ENCODE results near the gene SLC5A2.

DNA sequence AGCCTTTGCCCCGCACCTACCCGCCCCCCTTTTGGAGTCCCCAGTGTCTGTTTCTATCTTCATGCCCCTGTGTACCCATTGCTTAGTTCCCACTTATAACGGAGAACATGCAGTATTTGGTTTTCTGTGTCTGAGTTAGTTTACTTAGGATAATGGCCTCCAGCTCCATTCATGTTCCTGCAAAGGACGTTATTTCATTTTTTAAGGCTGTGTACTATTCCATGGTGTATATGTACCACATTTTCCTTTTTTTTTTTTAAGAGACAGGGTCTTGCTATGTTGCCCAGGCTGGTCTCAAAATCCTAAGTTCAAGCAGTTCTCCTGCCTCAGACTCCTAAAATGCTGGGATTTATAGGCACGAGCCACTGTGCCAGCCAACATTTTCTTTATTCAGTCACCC lies 15.1 kb upstream of the SLC5A2 start:
- TF ChIP-seq, protein P1, sequence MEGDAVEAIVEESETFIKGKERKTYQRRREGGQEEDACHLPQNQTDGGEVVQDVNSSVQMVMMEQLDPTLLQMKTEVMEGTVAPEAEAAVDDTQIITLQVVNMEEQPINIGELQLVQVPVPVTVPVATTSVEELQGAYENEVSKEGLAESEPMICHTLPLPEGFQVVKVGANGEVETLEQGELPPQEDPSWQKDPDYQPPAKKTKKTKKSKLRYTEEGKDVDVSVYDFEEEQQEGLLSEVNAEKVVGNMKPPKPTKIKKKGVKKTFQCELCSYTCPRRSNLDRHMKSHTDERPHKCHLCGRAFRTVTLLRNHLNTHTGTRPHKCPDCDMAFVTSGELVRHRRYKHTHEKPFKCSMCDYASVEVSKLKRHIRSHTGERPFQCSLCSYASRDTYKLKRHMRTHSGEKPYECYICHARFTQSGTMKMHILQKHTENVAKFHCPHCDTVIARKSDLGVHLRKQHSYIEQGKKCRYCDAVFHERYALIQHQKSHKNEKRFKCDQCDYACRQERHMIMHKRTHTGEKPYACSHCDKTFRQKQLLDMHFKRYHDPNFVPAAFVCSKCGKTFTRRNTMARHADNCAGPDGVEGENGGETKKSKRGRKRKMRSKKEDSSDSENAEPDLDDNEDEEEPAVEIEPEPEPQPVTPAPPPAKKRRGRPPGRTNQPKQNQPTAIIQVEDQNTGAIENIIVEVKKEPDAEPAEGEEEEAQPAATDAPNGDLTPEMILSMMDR (IDR thresholded peaks at IDR 0.05), result no peak
- TF ChIP-seq EP300 (IDR thresholded peaks at IDR 0.05), result no peak
